Esophagus squamous epithelium (tissue), 4 donors: Measurements from ENCODE around the gene ANGEL1.
A peak's percentile ranks its signal among the peaks of the same experiment; 100 is the strongest.

Experiments used
- CTCF ChIP-seq, 6 experiments: fragments of 450-650 bp in 4 of 6; fragments of 200-600 bp in 2 of 6; sonication (generic) in 2 of 6; IDR thresholded peaks; one replicate each; pipeline ENCODE4 v1.5.1; 2016 to 2019; ENCODE audit warnings: antibody characterized with exemption in 6 of 6, mild to moderate bottlenecking in 4 of 6, moderate library complexity in 4 of 6
- POLR2A ChIP-seq, 4 donors: fragments of 450-650 bp; IDR thresholded peaks; one replicate each; pipeline ENCODE4 v1.6.1; 2017; ENCODE audit warnings: antibody characterized with exemption in 4 of 4, mild to moderate bottlenecking in 4 of 4, moderate library complexity in 3 of 4

GRCh38 chr14:76761136-76761959 lies 51.3 kb downstream of the ANGEL1 start, which contains the start of gene VASH1:
- TF ChIP-seq CTCF (IDR thresholded peaks at IDR 0.05) (no peak), POLR2A (IDR thresholded peaks at IDR 0.05) (peak in 2 of 4 donors; percentile 35 to 38)
